HG03442 (cell line): Measurements from ENCODE around the gene CYSTM1.

Source experiments
- ATAC-seq: cut with Tn5 transposase; IDR thresholded peaks from one replicate; pipeline ENCODE4 v1.9.1; 2021; ENCODE audit warnings: mild to moderate bottlenecking, moderate library complexity; ENCODE audit not compliant: unreplicated experiment

The CYSTM1 gene

GRCh38 chr5:140287801-140288521 lies 113.0 kb downstream of the CYSTM1 start:
- ATAC-seq = no peak

GRCh38 chr5:140292212-140293036 lies 117.4 kb downstream of the CYSTM1 start:
- ATAC-seq = no peak
